ENCODE results near the gene TUBGCP3. TPM values are rescaled to one million over a fixed set of nuclear protein-coding genes. Genes with fewer than 3 reads are reported as not detected.

The TUBGCP3 gene
- total and polyA plus RNA-seq, 9 of the 15 experiments (the other 6 are each of a cell fraction or from before 2014, with no cell fraction given) = 3.0 to 24.8 (median 15.2) TPM

- Histone ChIP-seq H2AFZ (ENCODE audit: low read depth, low read length) (no peak overlapping the region), H3K79me2 (ENCODE audit: control insufficient read depth, insufficient read depth, low read length) (no peaks in the 10 kb centered on the region), H4K20me1 (replicated peaks; ENCODE audit: control insufficient read depth, insufficient read depth, low read length) (no peaks in the 10 kb centered on the region), H3K4me3 (no peak overlapping the region), H3K9ac (ENCODE audit: insufficient read depth in 1 of 2, low read depth in 2 of 2, low read length in 2 of 2) (no peak overlapping the region), H3K4me1 (replicated peaks in 1 of 2; ENCODE audit: control insufficient read depth in 2 of 2, insufficient read depth in 2 of 2, low read length in 2 of 2) (peaks cover 0 to 7% of the 10 kb centered on the region in 2 experiments; a peak in 1 of 5 replicates), H3K27ac (ENCODE audit: extremely low read depth, low read depth, low read length) (no peak overlapping the region), H3K4me2 (ENCODE audit: insufficient read depth, low read length) (no peak overlapping the region), H3K36me3 (ENCODE audit: control insufficient read depth, insufficient read depth, low read length) (no peaks in the 10 kb centered on the region), H3K9me3 (replicated peaks; ENCODE audit: control insufficient read depth, insufficient read depth, low read depth, low read length) (no peaks in the 10 kb centered on the region), H3K9me1 (ENCODE audit: control insufficient read depth, insufficient read depth, low read length) (no peaks in the 10 kb centered on the region), H3K27me3 (ENCODE audit: control insufficient read depth in 2 of 2, insufficient read depth in 2 of 2, low read length in 2 of 2) (peaks cover 18 to 64% of the 10 kb centered on the region in 2 experiments; a peak in 4 of 5 replicates)
- no TSS peak for BruUV-seq (replicated peaks)
- 0% methylated on average over 7 of the region's 12 CpGs for WGBS (ENCODE audit: insufficient coverage, low coverage, missing lambda C conversion rate)
- in situ Hi-C loops (cut with MboI) (loop anchor here (10.0 kb wide), 1 partner anchor 972 kb away; no protein-coding TSS in a partner anchor), intact Hi-C loops (cut with micrococcal nuclease) (loop anchor here (5.0 kb wide), 1 partner anchor 426 kb away; no protein-coding TSS in a partner anchor)
- ChIA-PET CTCF (ENCODE audit: low intra/inter-chr PET ratio) (no interaction called here), POLR2A (interaction anchor here (1.0 kb wide), 1 partner anchor 972 kb away, joined by 3 read pairs; no protein-coding TSS in a partner anchor)
- TF ChIP-seq MAFF (IDR thresholded peaks at IDR 0.05; ENCODE audit: low read length) = no peak
- DNase-seq (ENCODE audit: extremely low read depth in 1 of 4, low spot score in 3 of 4) (no peak), ATAC-seq (no peak), FAIRE-seq (no peak)
Observed at GRCh38 chr13:112446347-112446861, 141.5 kb downstream of the TUBGCP3 start.

DNA sequence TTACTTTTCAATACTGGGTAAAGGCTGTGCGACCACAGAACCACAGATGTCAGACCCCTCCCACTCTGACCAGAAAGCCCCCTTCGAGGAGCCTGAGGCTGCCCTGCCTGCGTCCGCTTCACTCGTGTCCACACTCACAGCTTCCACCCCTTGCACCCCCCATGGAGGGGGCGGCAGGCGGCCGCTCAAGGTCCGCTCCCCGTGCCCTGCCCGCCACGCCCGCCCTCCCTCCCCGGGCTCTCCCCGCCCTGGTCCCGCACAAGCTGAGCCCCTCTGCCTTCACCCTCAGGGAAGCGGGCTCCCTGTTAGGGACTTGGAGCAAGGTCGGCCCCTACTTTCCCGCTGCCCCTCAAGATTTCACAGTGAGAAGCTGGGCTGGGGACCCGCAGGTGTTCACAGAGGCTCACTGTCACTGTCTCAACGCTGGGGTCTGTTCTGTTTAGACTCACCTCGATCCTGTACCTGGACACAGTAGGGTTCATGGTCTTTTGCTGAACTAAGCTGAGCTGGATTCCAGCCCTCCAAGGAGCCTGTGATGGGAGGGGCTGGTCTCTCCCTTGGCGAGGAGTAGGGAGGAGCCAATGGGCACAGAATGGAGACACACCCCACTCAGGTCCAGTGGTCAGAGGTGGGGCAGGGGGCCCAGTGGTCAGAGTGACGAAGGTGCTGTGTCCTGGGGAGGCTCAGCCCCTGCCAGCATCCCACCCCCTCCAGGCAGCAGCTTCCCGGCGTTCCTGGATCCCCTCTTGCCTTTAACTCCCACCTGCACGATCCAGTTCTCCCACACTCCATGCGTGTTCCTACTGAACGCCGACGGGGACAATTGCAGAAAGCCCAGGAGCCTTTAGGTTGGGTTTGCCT is 142.3 kb downstream of the TUBGCP3 start:
- no TSS peak for BruUV-seq (replicated peaks)
- H4K20me1 ChIP-seq (replicated peaks; ENCODE audit: control insufficient read depth, insufficient read depth, low read length) = no peaks in the 10 kb centered on the region
- H3K79me2 ChIP-seq (ENCODE audit: control insufficient read depth, insufficient read depth, low read length) = no peaks in the 10 kb centered on the region
- no peak overlapping the region for H3K4me3 ChIP-seq
- peaks cover 0 to 7% of the 10 kb centered on the region in 2 experiments; a peak in 1 of 5 replicates for H3K4me1 ChIP-seq (replicated peaks in 1 of 2; ENCODE audit: control insufficient read depth in 2 of 2, insufficient read depth in 2 of 2, low read length in 2 of 2)
- no peak overlapping the region for H3K4me2 ChIP-seq (ENCODE audit: insufficient read depth, low read length)
- no peak for ATAC-seq
- no peak for FAIRE-seq
- H3K27ac ChIP-seq (ENCODE audit: extremely low read depth, low read depth, low read length) = no peak overlapping the region
- in situ Hi-C loops (cut with MboI) (loop anchor here (10.0 kb wide), 1 partner anchor 971 kb away; no protein-coding TSS in a partner anchor), intact Hi-C loops (cut with micrococcal nuclease) (loop anchor here (5.0 kb wide), 1 partner anchor 427 kb away; no protein-coding TSS in a partner anchor)
- no peaks in the 10 kb centered on the region for H3K36me3 ChIP-seq (ENCODE audit: control insufficient read depth, insufficient read depth, low read length)
- POLR2A ChIA-PET = interaction anchor here (0.6 to 1.0 kb wide), 2 partner anchors 971 to 1011 kb away, joined by 3 read pairs; no protein-coding TSS in a partner anchor
- CTCF ChIA-PET (ENCODE audit: low intra/inter-chr PET ratio) = no interaction called here
- no peaks in the 10 kb centered on the region for H3K9me3 ChIP-seq (replicated peaks; ENCODE audit: control insufficient read depth, insufficient read depth, low read depth, low read length)
- peaks cover 18 to 63% of the 10 kb centered on the region in 2 experiments; a peak in 4 of 5 replicates for H3K27me3 ChIP-seq (ENCODE audit: control insufficient read depth in 2 of 2, insufficient read depth in 2 of 2, low read length in 2 of 2)
- H3K9ac ChIP-seq (ENCODE audit: insufficient read depth in 1 of 2, low read depth in 2 of 2, low read length in 2 of 2) = no peak overlapping the region
- WGBS (ENCODE audit: insufficient coverage, low coverage, missing lambda C conversion rate) = 1% methylated on average over 14 of the region's 31 CpGs
- no peak for DNase-seq (ENCODE audit: extremely low read depth in 1 of 4, low spot score in 3 of 4)
- no peaks in the 10 kb centered on the region for H3K9me1 ChIP-seq (ENCODE audit: control insufficient read depth, insufficient read depth, low read length)
- no peak overlapping the region for H2AFZ ChIP-seq (ENCODE audit: low read depth, low read length)
- no peak for TF ChIP-seq ZNF274 (IDR thresholded peaks at IDR 0.05; ENCODE audit: borderline replicate concordance, low read depth, low read length)
- TF ChIP-seq NFRKB (IDR thresholded peaks at IDR 0.05; ENCODE audit: low read depth) = no peak
- no peak for TF ChIP-seq TAF7 (tag; IDR thresholded peaks at IDR 0.05)
- no peak for TF ChIP-seq PTTG1 (tag; IDR thresholded peaks at IDR 0.05; ENCODE audit: low read depth)
- TF ChIP-seq ZNF583 (CRISPR knock-in tag; IDR thresholded peaks at IDR 0.05) = no peak
- TF ChIP-seq HDGF (IDR thresholded peaks at IDR 0.05) = no peak
- no peak for TF ChIP-seq MAFK (IDR thresholded peaks at IDR 0.05; ENCODE audit: low read length)
- no peak for TF ChIP-seq ETS1 (conservative IDR thresholded peaks at IDR 0.05; ENCODE audit: control insufficient read depth, low read depth, low read length)
